ENCODE results near the gene P3H3.

DNA sequence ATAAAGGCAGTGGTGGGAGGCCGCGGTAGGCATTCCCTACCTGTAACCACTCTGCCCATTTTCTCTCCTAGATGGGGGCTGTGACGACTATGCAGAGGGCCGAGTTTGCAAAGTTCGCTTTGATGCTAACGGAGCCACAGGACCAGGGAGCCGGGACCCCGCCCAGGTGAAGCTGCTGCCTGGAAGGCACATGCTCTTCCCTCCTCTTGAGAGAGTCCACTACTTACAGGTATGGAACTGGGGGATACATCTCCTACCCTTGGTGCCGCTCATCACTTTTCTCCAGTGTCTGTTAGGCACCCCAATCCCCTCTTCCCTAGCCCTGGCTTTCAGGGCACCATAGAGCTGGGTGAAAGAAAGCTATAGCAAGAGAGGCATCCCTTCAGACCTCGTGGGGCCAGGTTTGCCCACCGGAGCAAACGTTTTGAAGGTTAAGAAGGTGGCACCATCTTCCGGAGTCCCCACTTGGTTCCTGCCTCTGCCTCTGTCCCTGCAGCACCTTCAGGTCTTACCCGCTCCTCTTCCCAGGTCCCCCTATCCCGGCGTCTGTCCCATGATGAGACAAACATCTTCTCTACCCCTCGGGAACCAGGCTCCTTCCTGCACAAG lies 2.0 kb upstream of the P3H3 start:
- TF ChIP-seq EZH2 (IDR thresholded peaks at IDR 0.05; ENCODE audit: low read depth, unreplicated experiment) (no peak), POLR2AphosphoS5 (IDR thresholded peaks at IDR 0.05; ENCODE audit: low read depth) (no peak), STAT1 (IDR thresholded peaks at IDR 0.05; ENCODE audit: unreplicated experiment) (no peak), CREB1 (CRISPR knock-in tag; IDR thresholded peaks at IDR 0.05; ENCODE audit: low read depth) (no peak)
- TF ChIP-seq, protein P1, sequence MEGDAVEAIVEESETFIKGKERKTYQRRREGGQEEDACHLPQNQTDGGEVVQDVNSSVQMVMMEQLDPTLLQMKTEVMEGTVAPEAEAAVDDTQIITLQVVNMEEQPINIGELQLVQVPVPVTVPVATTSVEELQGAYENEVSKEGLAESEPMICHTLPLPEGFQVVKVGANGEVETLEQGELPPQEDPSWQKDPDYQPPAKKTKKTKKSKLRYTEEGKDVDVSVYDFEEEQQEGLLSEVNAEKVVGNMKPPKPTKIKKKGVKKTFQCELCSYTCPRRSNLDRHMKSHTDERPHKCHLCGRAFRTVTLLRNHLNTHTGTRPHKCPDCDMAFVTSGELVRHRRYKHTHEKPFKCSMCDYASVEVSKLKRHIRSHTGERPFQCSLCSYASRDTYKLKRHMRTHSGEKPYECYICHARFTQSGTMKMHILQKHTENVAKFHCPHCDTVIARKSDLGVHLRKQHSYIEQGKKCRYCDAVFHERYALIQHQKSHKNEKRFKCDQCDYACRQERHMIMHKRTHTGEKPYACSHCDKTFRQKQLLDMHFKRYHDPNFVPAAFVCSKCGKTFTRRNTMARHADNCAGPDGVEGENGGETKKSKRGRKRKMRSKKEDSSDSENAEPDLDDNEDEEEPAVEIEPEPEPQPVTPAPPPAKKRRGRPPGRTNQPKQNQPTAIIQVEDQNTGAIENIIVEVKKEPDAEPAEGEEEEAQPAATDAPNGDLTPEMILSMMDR (conservative IDR thresholded peaks at IDR 0.05; ENCODE audit: low read depth in 2 of 2): no peak
- TF ChIP-seq, protein P2, sequence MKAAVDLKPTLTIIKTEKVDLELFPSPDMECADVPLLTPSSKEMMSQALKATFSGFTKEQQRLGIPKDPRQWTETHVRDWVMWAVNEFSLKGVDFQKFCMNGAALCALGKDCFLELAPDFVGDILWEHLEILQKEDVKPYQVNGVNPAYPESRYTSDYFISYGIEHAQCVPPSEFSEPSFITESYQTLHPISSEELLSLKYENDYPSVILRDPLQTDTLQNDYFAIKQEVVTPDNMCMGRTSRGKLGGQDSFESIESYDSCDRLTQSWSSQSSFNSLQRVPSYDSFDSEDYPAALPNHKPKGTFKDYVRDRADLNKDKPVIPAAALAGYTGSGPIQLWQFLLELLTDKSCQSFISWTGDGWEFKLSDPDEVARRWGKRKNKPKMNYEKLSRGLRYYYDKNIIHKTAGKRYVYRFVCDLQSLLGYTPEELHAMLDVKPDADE (IDR thresholded peaks at IDR 0.05): no peak
- TF ChIP-seq, protein P3, sequence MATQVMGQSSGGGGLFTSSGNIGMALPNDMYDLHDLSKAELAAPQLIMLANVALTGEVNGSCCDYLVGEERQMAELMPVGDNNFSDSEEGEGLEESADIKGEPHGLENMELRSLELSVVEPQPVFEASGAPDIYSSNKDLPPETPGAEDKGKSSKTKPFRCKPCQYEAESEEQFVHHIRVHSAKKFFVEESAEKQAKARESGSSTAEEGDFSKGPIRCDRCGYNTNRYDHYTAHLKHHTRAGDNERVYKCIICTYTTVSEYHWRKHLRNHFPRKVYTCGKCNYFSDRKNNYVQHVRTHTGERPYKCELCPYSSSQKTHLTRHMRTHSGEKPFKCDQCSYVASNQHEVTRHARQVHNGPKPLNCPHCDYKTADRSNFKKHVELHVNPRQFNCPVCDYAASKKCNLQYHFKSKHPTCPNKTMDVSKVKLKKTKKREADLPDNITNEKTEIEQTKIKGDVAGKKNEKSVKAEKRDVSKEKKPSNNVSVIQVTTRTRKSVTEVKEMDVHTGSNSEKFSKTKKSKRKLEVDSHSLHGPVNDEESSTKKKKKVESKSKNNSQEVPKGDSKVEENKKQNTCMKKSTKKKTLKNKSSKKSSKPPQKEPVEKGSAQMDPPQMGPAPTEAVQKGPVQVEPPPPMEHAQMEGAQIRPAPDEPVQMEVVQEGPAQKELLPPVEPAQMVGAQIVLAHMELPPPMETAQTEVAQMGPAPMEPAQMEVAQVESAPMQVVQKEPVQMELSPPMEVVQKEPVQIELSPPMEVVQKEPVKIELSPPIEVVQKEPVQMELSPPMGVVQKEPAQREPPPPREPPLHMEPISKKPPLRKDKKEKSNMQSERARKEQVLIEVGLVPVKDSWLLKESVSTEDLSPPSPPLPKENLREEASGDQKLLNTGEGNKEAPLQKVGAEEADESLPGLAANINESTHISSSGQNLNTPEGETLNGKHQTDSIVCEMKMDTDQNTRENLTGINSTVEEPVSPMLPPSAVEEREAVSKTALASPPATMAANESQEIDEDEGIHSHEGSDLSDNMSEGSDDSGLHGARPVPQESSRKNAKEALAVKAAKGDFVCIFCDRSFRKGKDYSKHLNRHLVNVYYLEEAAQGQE (IDR thresholded peaks at IDR 0.05; ENCODE audit: unreplicated experiment): no peak
